Endodermal cell (in vitro differentiated cells): ENCODE measurements around the gene KYNU. TPM values are rescaled to one million over a fixed set of nuclear protein-coding genes. Genes with fewer than 3 reads are reported as not detected.

ENCODE experiments used
- DNase-seq: peaks from one replicate; pipeline ENCODE4 v3.0.0-alpha.2; 2017
- H3K27ac ChIP-seq: 2 replicates; pipeline ENCODE4 v1.5.1; 2013; ENCODE audit warnings: mild to moderate bottlenecking, low read depth, low read length, moderate library complexity
- H3K27me3 ChIP-seq: 2 replicates; pipeline ENCODE4 v1.6.1; 2013; ENCODE audit warnings: mild to moderate bottlenecking, low read length, moderate library complexity; ENCODE audit not compliant: insufficient read depth, control insufficient read depth, poor library complexity, severe bottlenecking
- H3K36me3 ChIP-seq: 2 replicates; pipeline ENCODE4 v1.7.0; 2013; ENCODE audit warnings: mild to moderate bottlenecking, low read length, moderate library complexity; ENCODE audit not compliant: control insufficient read depth, insufficient read depth
- H3K4me1 ChIP-seq: one replicate; pipeline ENCODE4 v1.7.0; 2013; ENCODE audit warnings: low read length; ENCODE audit not compliant: control insufficient read depth, insufficient read depth
- H3K4me3 ChIP-seq: 2 replicates; pipeline ENCODE4 v1.5.1; 2013; ENCODE audit warnings: mild to moderate bottlenecking, low read length, moderate library complexity
- H3K9ac ChIP-seq: 2 replicates; pipeline ENCODE4 v1.6.1; 2013; ENCODE audit warnings: mild to moderate bottlenecking, low read length, moderate library complexity; ENCODE audit not compliant: poor library complexity, severe bottlenecking; ENCODE audit errors: extremely low read depth
- H3K9me3 ChIP-seq: 2 replicates; pipeline ENCODE4 v1.6.1; 2013; ENCODE audit warnings: mild to moderate bottlenecking, low read length, moderate library complexity; ENCODE audit not compliant: control insufficient read depth
- H3K27ac Mint-ChIP-seq: 2 replicates; pipeline ENCODE4 v1.8.0; 2020; ENCODE audit warnings: mixed read lengths
- H3K27me3 Mint-ChIP-seq: 2 replicates; pipeline ENCODE4 v1.8.0; 2021; ENCODE audit warnings: mild to moderate bottlenecking, mixed read lengths; ENCODE audit not compliant: insufficient read depth
- H3K36me3 Mint-ChIP-seq: 2 replicates; pipeline ENCODE4 v1.8.0; 2020; ENCODE audit warnings: low read depth, mixed read lengths
- H3K4me1 Mint-ChIP-seq: 2 replicates; pipeline ENCODE4 v1.8.0; 2020; ENCODE audit warnings: mixed read lengths
- H3K4me3 Mint-ChIP-seq: 2 replicates; pipeline ENCODE4 v1.8.0; 2020; ENCODE audit warnings: mild to moderate bottlenecking, moderate library complexity, mixed read lengths
- H3K9me3 Mint-ChIP-seq: 2 replicates; pipeline ENCODE4 v1.8.0; 2020; ENCODE audit warnings: mild to moderate bottlenecking, mixed read lengths
- WGBS, 2 experiments: methylation state at CpG; one replicate each; pipeline versions ENCODE4 v1.1.5 to v1.1.7; 2013; ENCODE audit warnings: missing lambda C conversion rate in 2 of 2, mixed read lengths in 1 of 2; ENCODE audit not compliant: insufficient coverage in 1 of 2, insufficient read length in 1 of 2; 5-methylcytosine and 5-hydroxymethylcytosine counted together
- total RNA-seq, 2 donors: library from RNA; stranded (reverse); fragmentation: NEBNext Ultra II Directional in 1 of 2; extraction: Animal tissue kit (Norgen Biotek cat#: 25700) in 1 of 2; gene quantifications; 2 replicates in 1 of 2; 3 replicates in 1 of 2; pipeline ENCODE4 v1.2.1, GENCODE V29; 2021
- TF ChIP-seq, protein P1 (sequence below): fragments of 200-600 bp; sonication (generic); conservative IDR thresholded peaks from 2 replicates; pipeline ENCODE4 v1.5.0; 2021; ENCODE audit warnings: antibody characterized with exemption, mild to moderate bottlenecking

Gene KYNU
- total RNA-seq, 2 donors from 2014 or later, result 1.2 to 4.2 TPM

DNA sequence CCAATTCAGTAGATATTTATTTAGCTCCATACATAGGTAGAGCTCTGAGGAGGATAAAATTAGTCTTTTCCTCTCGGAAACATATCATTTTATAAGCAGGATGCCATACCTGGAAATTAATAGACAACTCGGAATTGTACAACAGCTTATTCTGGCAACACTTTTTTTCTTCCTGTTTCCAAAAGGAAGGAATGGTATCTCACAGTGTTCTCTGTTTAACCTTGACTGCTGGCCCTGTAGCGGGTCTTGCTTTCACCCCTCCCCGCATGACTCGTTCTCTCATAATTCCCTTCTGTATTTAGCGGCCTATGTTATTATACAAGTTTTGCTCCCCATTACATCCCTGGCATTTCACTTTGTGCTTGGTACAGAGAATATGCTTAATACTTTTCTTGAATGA lies 2.5 kb upstream of the KYNU start:
- no peak overlapping the region for H3K27ac Mint-ChIP-seq
- no peaks in the 10 kb centered on the region for H3K27me3 Mint-ChIP-seq
- DNase-seq, result no peak
- no peaks in the 10 kb centered on the region for H3K27me3 ChIP-seq
- no peaks in the 10 kb centered on the region for H3K36me3 Mint-ChIP-seq
- no peaks in the 10 kb centered on the region for H3K4me1 ChIP-seq
- H3K9me3 Mint-ChIP-seq, result no peaks in the 10 kb centered on the region
- no peak overlapping the region for H3K27ac ChIP-seq
- no peaks in the 10 kb centered on the region for H3K36me3 ChIP-seq
- 87 to 92% methylated on average over 2 to 6 of the region's 6 CpGs for WGBS, 2 experiments
- TF ChIP-seq, protein P1, sequence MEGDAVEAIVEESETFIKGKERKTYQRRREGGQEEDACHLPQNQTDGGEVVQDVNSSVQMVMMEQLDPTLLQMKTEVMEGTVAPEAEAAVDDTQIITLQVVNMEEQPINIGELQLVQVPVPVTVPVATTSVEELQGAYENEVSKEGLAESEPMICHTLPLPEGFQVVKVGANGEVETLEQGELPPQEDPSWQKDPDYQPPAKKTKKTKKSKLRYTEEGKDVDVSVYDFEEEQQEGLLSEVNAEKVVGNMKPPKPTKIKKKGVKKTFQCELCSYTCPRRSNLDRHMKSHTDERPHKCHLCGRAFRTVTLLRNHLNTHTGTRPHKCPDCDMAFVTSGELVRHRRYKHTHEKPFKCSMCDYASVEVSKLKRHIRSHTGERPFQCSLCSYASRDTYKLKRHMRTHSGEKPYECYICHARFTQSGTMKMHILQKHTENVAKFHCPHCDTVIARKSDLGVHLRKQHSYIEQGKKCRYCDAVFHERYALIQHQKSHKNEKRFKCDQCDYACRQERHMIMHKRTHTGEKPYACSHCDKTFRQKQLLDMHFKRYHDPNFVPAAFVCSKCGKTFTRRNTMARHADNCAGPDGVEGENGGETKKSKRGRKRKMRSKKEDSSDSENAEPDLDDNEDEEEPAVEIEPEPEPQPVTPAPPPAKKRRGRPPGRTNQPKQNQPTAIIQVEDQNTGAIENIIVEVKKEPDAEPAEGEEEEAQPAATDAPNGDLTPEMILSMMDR, result no peak
- H3K4me1 Mint-ChIP-seq, result no peaks in the 10 kb centered on the region
- H3K4me3 ChIP-seq, result no peak overlapping the region
- H3K4me3 Mint-ChIP-seq, result no peak overlapping the region
- no peak overlapping the region for H3K9ac ChIP-seq
- no peaks in the 10 kb centered on the region for H3K9me3 ChIP-seq

DNA sequence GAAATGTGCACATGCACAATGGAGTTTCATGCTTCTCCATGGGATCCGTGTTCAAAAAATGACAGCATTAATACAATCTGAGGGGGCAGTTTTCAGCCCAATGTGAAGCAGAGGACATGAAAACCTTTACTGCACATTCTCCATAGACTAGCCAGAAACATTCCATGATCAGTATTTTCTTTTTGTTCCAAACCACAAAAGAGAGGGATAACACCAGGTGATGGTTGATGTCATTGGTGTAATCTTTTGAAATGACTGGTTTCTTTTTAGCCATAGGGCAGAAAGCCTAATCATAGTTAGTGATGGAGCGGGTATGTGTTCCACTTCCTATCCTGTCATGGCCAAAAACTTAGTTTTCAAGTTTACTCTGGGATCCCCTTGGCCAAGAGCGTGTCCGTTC lies 1.8 kb upstream of the KYNU start:
- Histone ChIP-seq H3K4me1 (no peaks in the 10 kb centered on the region), H3K27me3 (no peaks in the 10 kb centered on the region), H3K9me3 (no peaks in the 10 kb centered on the region), H3K36me3 (no peaks in the 10 kb centered on the region), H3K9ac (no peak overlapping the region), H3K27ac (no peak overlapping the region), H3K4me3 (no peak overlapping the region)
- H3K4me1 Mint-ChIP-seq, result no peaks in the 10 kb centered on the region
- no peak overlapping the region for H3K27ac Mint-ChIP-seq
- H3K36me3 Mint-ChIP-seq, result no peaks in the 10 kb centered on the region
- 97 to 100% methylated on average over 2 to 4 of the region's 4 CpGs for WGBS, 2 experiments
- TF ChIP-seq, protein P1, result no peak
- H3K27me3 Mint-ChIP-seq, result no peaks in the 10 kb centered on the region
- no peak for DNase-seq
- H3K4me3 Mint-ChIP-seq, result no peak overlapping the region
- H3K9me3 Mint-ChIP-seq, result no peaks in the 10 kb centered on the region

GRCh38 chr2:142876423-142876822 lies 1.0 kb upstream of the KYNU start:
- Mint-ChIP-seq H3K9me3 (no peaks in the 10 kb centered on the region), H3K4me3 (no peak overlapping the region), H3K4me1 (no peaks in the 10 kb centered on the region), H3K27me3 (no peaks in the 10 kb centered on the region), H3K27ac (no peak overlapping the region), H3K36me3 (no peaks in the 10 kb centered on the region)
- H3K4me3 ChIP-seq, result no peak overlapping the region
- no peaks in the 10 kb centered on the region for H3K36me3 ChIP-seq
- no peak for DNase-seq
- H3K9me3 ChIP-seq, result no peaks in the 10 kb centered on the region
- no peaks in the 10 kb centered on the region for H3K27me3 ChIP-seq
- no peaks in the 10 kb centered on the region for H3K4me1 ChIP-seq
- H3K27ac ChIP-seq, result no peak overlapping the region
- H3K9ac ChIP-seq, result no peak overlapping the region
- TF ChIP-seq, protein P1, result no peak
- WGBS, 2 experiments, result 92% methylated on average over 2 of the region's 2 CpGs; no CpG with 5 or more reads in 1 of the 2 experiments
